Keratinocyte (primary cell): ENCODE measurements around the gene CDX1. TPM values are rescaled to one million over a fixed set of nuclear protein-coding genes. Genes with fewer than 3 reads are reported as not detected.

Experiments
- DNase-seq: peaks from one replicate; pipeline ENCODE4 v3.0.0-alpha.2; 2011; ENCODE audit warnings: low read depth, missing footprints, low spot score
- FAIRE-seq: peaks from 2 replicates; lab custom pipeline; 2011; peaks lifted over from hg19 to GRCh38; lab: Jason Lieb, UNC
- H2AFZ ChIP-seq: 2 replicates; pipeline ENCODE4 v1.6.0; 2012; ENCODE audit warnings: low read length, control low read depth, inconsistent platforms; ENCODE audit not compliant: control insufficient read depth
- H3K27ac ChIP-seq: 2 replicates; pipeline ENCODE4 v1.5.1; 2011; ENCODE audit warnings: low read length; ENCODE audit not compliant: control insufficient read depth, insufficient read depth
- H3K27me3 ChIP-seq: 3 replicates; pipeline ENCODE4 v1.6.0; 2011; ENCODE audit warnings: low read length; ENCODE audit not compliant: control insufficient read depth, insufficient read depth; ENCODE audit errors: extremely low read depth
- H3K36me3 ChIP-seq, 2 experiments: 2 replicates in 1 of 2; 3 replicates in 1 of 2; pipeline ENCODE4 v1.5.1; 2011; ENCODE audit warnings: low read length in 2 of 2, mild to moderate bottlenecking in 1 of 2; ENCODE audit not compliant: control insufficient read depth in 2 of 2, insufficient read depth in 2 of 2; ENCODE audit errors: extremely low read depth in 1 of 2
- H3K4me1 ChIP-seq: 3 replicates; pipeline ENCODE4 v1.5.1; 2011; ENCODE audit warnings: low read length; ENCODE audit not compliant: control insufficient read depth, insufficient read depth; ENCODE audit errors: extremely low read depth
- H3K4me2 ChIP-seq: 3 replicates; pipeline ENCODE4 v1.6.0; 2011; ENCODE audit warnings: low read depth, low read length; ENCODE audit not compliant: control insufficient read depth, insufficient read depth; ENCODE audit errors: extremely low read depth
- H3K4me3 ChIP-seq, 3 experiments: fragments of 200-600 bp in 1 of 3; sonication (generic) in 1 of 3; 2 replicates in 2 of 3; 3 replicates in 1 of 3; pipeline ENCODE4 v1.5.1; 2011 to 2016; ENCODE audit warnings: low read length in 3 of 3, mild to moderate bottlenecking in 3 of 3, control low read depth in 2 of 3, inconsistent platforms in 1 of 3, low read depth in 1 of 3, mixed read lengths in 1 of 3, mixed run types in 1 of 3, moderate library complexity in 1 of 3; ENCODE audit not compliant: control insufficient read depth in 2 of 3, insufficient read depth in 2 of 3; ENCODE audit errors: extremely low read depth in 1 of 3
- H3K79me2 ChIP-seq: 2 replicates; pipeline ENCODE4 v1.6.0; 2012; ENCODE audit warnings: low read length; ENCODE audit not compliant: control insufficient read depth, insufficient read depth
- H3K9ac ChIP-seq: 3 replicates; pipeline ENCODE4 v1.6.0; 2011; ENCODE audit warnings: low read length; ENCODE audit not compliant: control insufficient read depth, insufficient read depth; ENCODE audit errors: extremely low read depth
- H3K9me1 ChIP-seq: 3 replicates; pipeline ENCODE4 v1.6.0; 2011; ENCODE audit warnings: low read length; ENCODE audit not compliant: control insufficient read depth, insufficient read depth; ENCODE audit errors: extremely low read depth
- H3K9me3 ChIP-seq: 2 replicates; pipeline ENCODE4 v1.5.1; 2012; ENCODE audit warnings: low read depth, low read length; ENCODE audit not compliant: control insufficient read depth
- H4K20me1 ChIP-seq: 3 replicates; pipeline ENCODE4 v1.6.0; 2011; ENCODE audit warnings: low read length; ENCODE audit not compliant: control insufficient read depth, insufficient read depth; ENCODE audit errors: extremely low read depth
- CTCF ChIP-seq, 3 experiments: IDR thresholded peaks in 1 of 3; conservative IDR thresholded peaks in 1 of 3; optimal IDR thresholded peaks in 1 of 3; 2 replicates in 2 of 3; 3 replicates in 1 of 3; pipeline versions ENCODE3 to v1.5.1; 2011; ENCODE audit warnings: low read length in 3 of 3, mild to moderate bottlenecking in 3 of 3, moderate library complexity in 2 of 3, control low read depth in 1 of 3, inconsistent platforms in 1 of 3; ENCODE audit not compliant: insufficient read depth in 2 of 3; ENCODE audit errors: extremely low read depth in 1 of 3
- EZH2 ChIP-seq: IDR thresholded peaks from one replicate; pipeline ENCODE4 v1.6.1; 2012; ENCODE audit warnings: inconsistent platforms, mild to moderate bottlenecking, low read length, moderate library complexity
- dilution Hi-C: fragments of 300-500 bp; cut with MboI; formaldehyde crosslinking; loops from one replicate; pipeline ENCODE4 v1.7.0; 2020; ENCODE audit warnings: low sequenced_read_pairs; ENCODE audit not compliant: extremely low pct_ligation_motif_present
- polyA plus RNA-seq, 5 experiments: library from polyadenylated mRNA; depleted of rRNA in 3 of 5; stranded (reverse) in 3 of 5; stranded (forward) in 1 of 5; unstranded in 1 of 5; fragments of >200 nt; gene quantifications; 1 replicate in 1 of 5; 2 replicates in 3 of 5; 3 replicates in 1 of 5; pipeline versions ENCODE4 v1.2.1 to v1.2.3, GENCODE V29; 2011 to 2012; ENCODE audit warnings: missing spikeins in 2 of 5, low read depth in 1 of 5, low replicate concordance in 1 of 5

Gene CDX1
- polyA plus RNA-seq, 1 donor (not counting 4 experiments of a cell fraction or from before 2014, with no cell fraction given): not detected

- DNase-seq (no peak), FAIRE-seq (no peak)
- Histone ChIP-seq H3K9me1 (no peaks in the 10 kb centered on the region), H3K27ac (no peak overlapping the region), H3K36me3 (no peaks in the 10 kb centered on the region), H3K27me3 (peaks cover 39% of the 10 kb centered on the region), H2AFZ (no peak overlapping the region), H3K9me3 (no peaks in the 10 kb centered on the region), H4K20me1 (no peaks in the 10 kb centered on the region), H3K4me1 (no peaks in the 10 kb centered on the region), H3K4me3 (no peak overlapping the region), H3K4me2 (no peak overlapping the region), H3K9ac (no peak overlapping the region), H3K79me2 (no peaks in the 10 kb centered on the region)
- TF ChIP-seq CTCF (optimal IDR thresholded peaks at IDR 0.05 in 1 of 3, IDR thresholded peaks at IDR 0.05 in 1 of 3, conservative IDR thresholded peaks at IDR 0.05 in 1 of 3; ENCODE audit: extremely low read depth in 1 of 3, insufficient read depth in 2 of 3, low read length in 3 of 3): no peak
- no peak for TF ChIP-seq EZH2
- dilution Hi-C loops: no loop called here
These were observed 13.1 kb upstream of the CDX1 start for GRCh38 chr5:150153483-150153882.

- H3K27me3 ChIP-seq: peaks cover 39% of the 10 kb centered on the region
- no peaks in the 10 kb centered on the region for H3K4me1 ChIP-seq
- no peak overlapping the region for H3K4me3 ChIP-seq
- no peaks in the 10 kb centered on the region for H3K9me1 ChIP-seq
- no peaks in the 10 kb centered on the region for H4K20me1 ChIP-seq
- no peak overlapping the region for H3K27ac ChIP-seq
- H3K9me3 ChIP-seq: no peaks in the 10 kb centered on the region
- FAIRE-seq (no peak), DNase-seq (no peak)
- no peak overlapping the region for H3K4me2 ChIP-seq
- H3K36me3 ChIP-seq: no peaks in the 10 kb centered on the region
- dilution Hi-C loops: no loop called here
- no peaks in the 10 kb centered on the region for H3K79me2 ChIP-seq
- H3K9ac ChIP-seq: no peak overlapping the region
- H2AFZ ChIP-seq: no peak overlapping the region
- no peak for TF ChIP-seq EZH2
- no peak for TF ChIP-seq CTCF (optimal IDR thresholded peaks at IDR 0.05 in 1 of 3, IDR thresholded peaks at IDR 0.05 in 1 of 3, conservative IDR thresholded peaks at IDR 0.05 in 1 of 3; ENCODE audit: extremely low read depth in 1 of 3, insufficient read depth in 2 of 3, low read length in 3 of 3)
These were observed 12.5 kb upstream of the CDX1 start for GRCh38 chr5:150153957-150154617.
